ENCODE data around the gene FIGNL2.
"Not testable (repeated sequence)": the region's sequence is repeated elsewhere in the genome, so short reads cannot be mapped to it uniquely, and the experiment has no call there.

FIGNL2 gene

GRCh38 chr12:51848326-51848727, at the start of gene FIGNL2:
TSS of gene FIGNL2 (minus strand) at chr12:51848718. CDS start at chr12:51822413, 26,305 bp downstream.
- no peak for DNase-seq

GRCh38 chr12:51897181-51897580, 48.7 kb upstream of the FIGNL2 start:
- no peak for DNase-seq

GRCh38 chr12:51896236-51896635, 47.7 kb upstream of the FIGNL2 start:
- DNase-seq = no peak

GRCh38 chr12:51895378-51896135, 47.0 kb upstream of the FIGNL2 start:
- no peak for DNase-seq

GRCh38 chr12:51893786-51894185, 45.3 kb upstream of the FIGNL2 start:
- DNase-seq = no peak

- no peak for DNase-seq
Measured at GRCh38 chr12:51891843-51892242, 43.3 kb upstream of the FIGNL2 start.

- no peak for DNase-seq
Measured at GRCh38 chr12:51890511-51891171, 42.1 kb upstream of the FIGNL2 start.

- no peak for DNase-seq
Measured at GRCh38 chr12:51890133-51890464, 41.6 kb upstream of the FIGNL2 start.

- DNase-seq = no peak
Measured at GRCh38 chr12:51889216-51890132, 41.0 kb upstream of the FIGNL2 start.

GRCh38 chr12:51888316-51889215, 40.0 kb upstream of the FIGNL2 start:
- no peak for DNase-seq

- DNase-seq = no peak
Measured at GRCh38 chr12:51887476-51888315, 39.2 kb upstream of the FIGNL2 start, which contains the start of gene ANKRD33. TSS of gene ANKRD33 (plus strand) at chr12:51888103. CDS start at chr12:51888187, 84 bp downstream.

GRCh38 chr12:51886021-51886710, 37.6 kb upstream of the FIGNL2 start:
- no peak for DNase-seq

GRCh38 chr12:51885294-51886020, 36.9 kb upstream of the FIGNL2 start:
- DNase-seq = not testable (repeated sequence)

GRCh38 chr12:51884676-51885229, 36.2 kb upstream of the FIGNL2 start:
- no peak for DNase-seq

GRCh38 chr12:51883998-51884675, 35.6 kb upstream of the FIGNL2 start:
- no peak for DNase-seq

- DNase-seq = no peak
Measured at GRCh38 chr12:51883295-51883694, 34.8 kb upstream of the FIGNL2 start.

- no peak for DNase-seq
Measured at GRCh38 chr12:51879102-51879501, 30.6 kb upstream of the FIGNL2 start.

- DNase-seq = no peak
Measured at GRCh38 chr12:51874486-51874885, 26.0 kb upstream of the FIGNL2 start.

- no peak for DNase-seq
Measured at GRCh38 chr12:51874000-51874399, 25.5 kb upstream of the FIGNL2 start.
